ENCODE data around the gene LSS.
"Not testable (repeated sequence)": the region's sequence is repeated elsewhere in the genome, so short reads cannot be mapped to it uniquely, and the experiment has no call there.

DNA sequence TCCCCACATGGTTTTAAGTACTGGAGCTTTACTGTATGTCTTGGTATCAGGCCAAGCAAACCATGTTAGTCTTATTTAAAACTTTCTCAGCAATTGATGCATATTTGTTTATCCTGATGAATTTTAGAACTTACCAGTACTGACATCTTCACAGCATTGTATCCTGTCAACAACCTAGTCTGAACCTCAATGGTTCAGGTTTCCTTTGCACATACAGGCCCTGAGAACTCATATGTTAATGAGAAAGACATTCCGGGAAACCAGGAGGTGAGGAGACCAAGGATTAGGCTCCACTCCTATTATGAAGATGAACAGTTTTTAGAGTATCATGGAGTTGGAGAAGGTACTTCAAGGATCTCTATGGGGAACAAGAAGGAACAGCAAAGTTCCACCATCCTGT, 13.0 kb upstream of the LSS start:
- TF ChIP-seq CTCF (conservative IDR thresholded peaks at IDR 0.05); ZFX (IDR thresholded peaks at IDR 0.05): not testable (repeated sequence)
